Body of pancreas (tissue), 4 donors: Measurements from ENCODE around the gene BMP10. TPM values are rescaled to one million over a fixed set of nuclear protein-coding genes. Genes with fewer than 3 reads are reported as not detected.
A peak's percentile ranks its signal among the peaks of the same experiment; 100 is the strongest.

Source experiments
- ATAC-seq: fragments of 150-250 bp; one replicate; pipeline ENCODE4 v1.9.1; 2016
- DNase-seq, 4 donors: peaks; one replicate each; pipeline ENCODE4 v3.0.0-alpha.2; 2019
- H3K27ac ChIP-seq, 4 donors: fragments of 200-600 bp; sonication (generic); 1 replicate in 3 of 4; 2 replicates in 1 of 4; pipeline versions ENCODE4 v1.5.1 to v1.6.1; 2016 to 2019; ENCODE audit warnings: mild to moderate bottlenecking in 1 of 4, mixed read lengths in 1 of 4, moderate library complexity in 1 of 4
- H3K27me3 ChIP-seq, 2 donors: fragments of 200-600 bp; sonication (generic); one replicate each; pipeline ENCODE4 v1.6.0; 2016; ENCODE audit warnings: mild to moderate bottlenecking in 1 of 2
- H3K36me3 ChIP-seq, 2 donors: fragments of 200-600 bp; sonication (generic); replicated peaks in 1 of 2; 2 replicates each; pipeline ENCODE4 v1.5.1; 2016; ENCODE audit warnings: low read depth in 2 of 2; ENCODE audit not compliant: insufficient read depth in 1 of 2
- H3K4me1 ChIP-seq: fragments of 200-600 bp; sonication (generic); one replicate; pipeline ENCODE4 v1.6.0; 2016
- H3K4me3 ChIP-seq, 2 donors: fragments of 200-600 bp; sonication (generic); 1 replicate in 1 of 2; 2 replicates in 1 of 2; pipeline ENCODE4 v1.5.1; 2016 to 2019
- H3K9me3 ChIP-seq, 3 donors: fragments of 200-600 bp; sonication (generic); 1 replicate in 2 of 3; 2 replicates in 1 of 3; pipeline ENCODE4 v1.5.1; 2016
- POLR2A ChIP-seq, 3 donors: fragments of 450-650 bp; IDR thresholded peaks; one replicate each; pipeline ENCODE4 v1.6.1; 2016; ENCODE audit warnings: antibody characterized with exemption in 3 of 3, mild to moderate bottlenecking in 2 of 3
- WGBS, 2 donors: methylation state at CpG; one replicate each; pipeline ENCODE4 v1.1.5; 2017; 5-methylcytosine and 5-hydroxymethylcytosine counted together
- intact Hi-C: fragments of 100-400 bp; cut with DNase I; formaldehyde crosslinking; loops from one replicate; pipeline ENCODE4 v1.15.1; 2023
- total RNA-seq, 2 donors: library from RNA; depleted of rRNA; stranded (reverse); fragments of >200 nt; gene quantifications; one replicate each; pipeline ENCODE4 v1.1.0, GENCODE V29; 2016
- TF ChIP-seq, protein P1 (sequence below), 7 experiments: fragments of 450-650 bp in 4 of 7; fragments of 200-600 bp in 3 of 7; sonication (generic) in 3 of 7; IDR thresholded peaks; one replicate each; pipeline ENCODE4 v1.5.1; 2016 to 2019; ENCODE audit warnings: antibody characterized with exemption in 7 of 7

Gene BMP10
- total RNA-seq, 2 donors from 2014 or later: not detected

- TF ChIP-seq POLR2A (IDR thresholded peaks at IDR 0.05): no peak
- TF ChIP-seq, protein P1, sequence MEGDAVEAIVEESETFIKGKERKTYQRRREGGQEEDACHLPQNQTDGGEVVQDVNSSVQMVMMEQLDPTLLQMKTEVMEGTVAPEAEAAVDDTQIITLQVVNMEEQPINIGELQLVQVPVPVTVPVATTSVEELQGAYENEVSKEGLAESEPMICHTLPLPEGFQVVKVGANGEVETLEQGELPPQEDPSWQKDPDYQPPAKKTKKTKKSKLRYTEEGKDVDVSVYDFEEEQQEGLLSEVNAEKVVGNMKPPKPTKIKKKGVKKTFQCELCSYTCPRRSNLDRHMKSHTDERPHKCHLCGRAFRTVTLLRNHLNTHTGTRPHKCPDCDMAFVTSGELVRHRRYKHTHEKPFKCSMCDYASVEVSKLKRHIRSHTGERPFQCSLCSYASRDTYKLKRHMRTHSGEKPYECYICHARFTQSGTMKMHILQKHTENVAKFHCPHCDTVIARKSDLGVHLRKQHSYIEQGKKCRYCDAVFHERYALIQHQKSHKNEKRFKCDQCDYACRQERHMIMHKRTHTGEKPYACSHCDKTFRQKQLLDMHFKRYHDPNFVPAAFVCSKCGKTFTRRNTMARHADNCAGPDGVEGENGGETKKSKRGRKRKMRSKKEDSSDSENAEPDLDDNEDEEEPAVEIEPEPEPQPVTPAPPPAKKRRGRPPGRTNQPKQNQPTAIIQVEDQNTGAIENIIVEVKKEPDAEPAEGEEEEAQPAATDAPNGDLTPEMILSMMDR (IDR thresholded peaks at IDR 0.05): no peak
- 64 to 78% methylated on average over 3 of the region's 3 CpGs for WGBS, 2 donors
- ATAC-seq: no peak
- Histone ChIP-seq H3K9me3 (no peaks in the 10 kb centered on the region), H3K27me3 (no peaks in the 10 kb centered on the region), H3K36me3 (no peaks in the 10 kb centered on the region), H3K4me3 (no peak overlapping the region), H3K27ac (peak overlapping the region; percentile 3 to 74 (median 65)), H3K4me1 (peaks cover 36% of the 10 kb centered on the region)
- intact Hi-C loops: no loop called here
- no peak for DNase-seq
Measured at GRCh38 chr2:68831686-68832232, 39.4 kb downstream of the BMP10 start.

DNA sequence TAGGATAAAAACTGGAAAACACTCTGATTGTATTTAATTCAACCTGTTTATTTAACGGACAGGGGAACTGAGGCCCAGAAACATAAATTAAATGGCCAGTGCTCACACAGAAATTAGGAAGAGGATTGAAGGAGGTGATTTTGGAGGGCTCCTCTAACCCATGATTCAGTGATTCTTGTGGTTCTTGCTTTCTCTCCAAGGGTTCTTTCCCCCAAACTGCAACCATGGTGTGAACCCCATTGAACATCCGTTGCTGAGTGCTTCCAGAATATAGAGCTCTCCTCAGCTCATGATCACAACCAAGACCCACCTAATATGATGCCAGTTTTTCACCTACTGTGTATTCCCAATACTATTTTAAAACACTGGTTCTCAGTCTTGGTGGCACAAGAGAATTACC, 41.4 kb downstream of the BMP10 start:
- no peak overlapping the region for H3K4me3 ChIP-seq
- ATAC-seq (no peak), DNase-seq (no peak)
- TF ChIP-seq POLR2A (IDR thresholded peaks at IDR 0.05): no peak
- TF ChIP-seq, protein P1 (IDR thresholded peaks at IDR 0.05): no peak
- no peaks in the 10 kb centered on the region for H3K27me3 ChIP-seq
- peak overlapping the region; percentile 17 to 66 (median 53) for H3K27ac ChIP-seq
- WGBS, 2 donors: 33 to 61% methylated on average over 2 of the region's 2 CpGs
- H3K4me1 ChIP-seq: peaks cover 36% of the 10 kb centered on the region
- no peaks in the 10 kb centered on the region for H3K36me3 ChIP-seq
- H3K9me3 ChIP-seq: no peaks in the 10 kb centered on the region
- intact Hi-C loops: no loop called here

DNA sequence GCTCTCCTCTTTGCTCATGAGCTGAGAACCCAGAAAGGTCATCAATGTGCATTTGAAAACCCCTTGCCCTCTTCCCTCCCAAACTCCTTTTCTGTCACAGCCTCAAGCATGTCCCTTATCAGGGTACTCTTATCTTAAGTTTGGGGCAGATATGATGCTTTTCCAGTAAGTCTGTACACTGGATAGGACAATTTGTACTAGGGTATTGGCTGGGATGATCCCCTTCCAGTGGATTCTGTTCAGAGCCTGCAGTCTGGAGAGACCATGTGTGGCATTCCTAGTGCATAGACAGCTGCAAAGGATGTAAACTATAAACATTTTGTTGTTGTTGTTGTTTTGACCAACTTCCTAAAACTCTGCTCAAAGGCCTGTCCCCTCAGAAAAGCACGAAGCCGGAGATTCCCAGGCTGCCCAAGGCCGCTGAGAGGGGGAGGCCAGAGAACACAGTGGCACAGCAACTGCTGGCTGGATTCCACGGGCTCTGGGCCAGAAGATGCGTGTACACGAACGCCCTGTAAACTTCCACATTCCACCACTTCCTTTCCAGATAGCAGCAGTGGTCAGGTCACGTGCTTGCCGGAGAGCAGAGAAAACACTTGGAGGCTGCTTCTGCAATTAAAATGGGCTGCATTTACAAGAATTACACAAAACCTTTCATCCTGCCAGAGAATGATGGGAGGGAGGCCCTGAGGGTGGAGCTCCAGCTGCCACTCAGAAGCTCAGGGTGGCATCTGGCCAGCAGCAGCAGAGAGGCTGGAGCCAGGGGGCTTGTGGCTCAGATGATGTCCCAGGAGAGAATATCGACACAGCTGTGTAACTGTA, 42.1 kb downstream of the BMP10 start:
- H3K27ac ChIP-seq: peak overlapping the region; percentile 17 to 66 (median 53)
- WGBS, 2 donors: 1 to 5% methylated on average over 8 to 10 of the region's 10 CpGs
- H3K4me1 ChIP-seq: peaks cover 36% of the 10 kb centered on the region
- DNase-seq: peak; percentile 85 to 94 (median 92)
- ATAC-seq: peak; percentile 87
- H3K27me3 ChIP-seq: no peaks in the 10 kb centered on the region
- no peak overlapping the region for H3K4me3 ChIP-seq
- intact Hi-C loops: no loop called here
- H3K36me3 ChIP-seq: no peaks in the 10 kb centered on the region
- no peak for TF ChIP-seq POLR2A (IDR thresholded peaks at IDR 0.05)
- TF ChIP-seq, protein P1 (IDR thresholded peaks at IDR 0.05): peak in 4 of 7 experiments; percentile 2 to 29 (median 12)
- no peaks in the 10 kb centered on the region for H3K9me3 ChIP-seq

GRCh38 chr2:68827666-68828065, 43.5 kb downstream of the BMP10 start:
- intact Hi-C loops: no loop called here
- no peaks in the 10 kb centered on the region for H3K36me3 ChIP-seq
- no peak for DNase-seq
- H3K4me3 ChIP-seq: no peak overlapping the region
- H3K27me3 ChIP-seq: no peaks in the 10 kb centered on the region
- H3K9me3 ChIP-seq: no peaks in the 10 kb centered on the region
- no peak for ATAC-seq
- 85 to 93% methylated on average over 4 of the region's 4 CpGs for WGBS, 2 donors
- TF ChIP-seq, protein P1 (IDR thresholded peaks at IDR 0.05): no peak
- TF ChIP-seq POLR2A (IDR thresholded peaks at IDR 0.05): no peak
- H3K4me1 ChIP-seq: peaks cover 31% of the 10 kb centered on the region
- no peak overlapping the region for H3K27ac ChIP-seq
